SK-N-SH (cell line): ENCODE measurements around the gene GSE1. TPM values are rescaled to one million over a fixed set of nuclear protein-coding genes. Genes with fewer than 3 reads are reported as not detected.

Experiments
- CTCF ChIA-PET: fragments of 300-600, 350-600 bp; formaldehyde crosslinking; extraction: SDS; loops from one replicate; lab custom pipeline; 2021; lab: Yijun Ruan, JAX
- POLR2A ChIA-PET: fragments of 350-600 bp; sonication (Branson Sonifier 250); formaldehyde crosslinking; extraction: SDS; loops from one replicate; lab custom pipeline; 2020; ENCODE audit warnings: antibody characterized with exemption, inconsistent platforms; lab: Yijun Ruan, JAX
- DNase-seq: peaks from one replicate; pipeline ENCODE4 v3.0.0; 2012
- H2AFZ ChIP-seq: fragments of 200-600 bp; sonication (generic); 2 replicates; pipeline ENCODE4 v1.8.1; 2016; ENCODE audit warnings: antibody characterized with exemption, mild to moderate bottlenecking, low read depth
- H3F3A ChIP-seq: fragments of 200-600 bp; sonication (generic); replicated peaks from 2 replicates; pipeline ENCODE3; 2016; ENCODE audit warnings: antibody characterized with exemption, mild to moderate bottlenecking; ENCODE audit not compliant: insufficient read depth
- H3K27ac ChIP-seq, 2 experiments: fragments of 200-500 bp in 1 of 2; fragments of 200-600 bp in 1 of 2; sonication (Bioruptor generic) in 1 of 2; sonication (generic), shearing (Covaris generic) in 1 of 2; 2 replicates each; pipeline versions ENCODE4 v1.5.1 to v1.6.1; 2014 to 2016; ENCODE audit warnings: low read depth in 2 of 2, inconsistent platforms in 1 of 2, low read length in 1 of 2, mild to moderate bottlenecking in 1 of 2, mixed read lengths in 1 of 2
- H3K27me3 ChIP-seq: fragments of 200-600 bp; sonication (generic), shearing (Covaris generic); 2 replicates; pipeline ENCODE4 v1.6.1; 2016; ENCODE audit warnings: mixed run types; ENCODE audit not compliant: insufficient read depth
- H3K36me3 ChIP-seq, 2 experiments: fragments of 200-500 bp in 1 of 2; fragments of 200-600 bp in 1 of 2; sonication (Bioruptor generic) in 1 of 2; sonication (generic) in 1 of 2; replicated peaks in 1 of 2; 2 replicates each; pipeline versions ENCODE3 to v1.5.1; 2014 to 2016; ENCODE audit warnings: low read length in 1 of 2, mild to moderate bottlenecking in 1 of 2; ENCODE audit not compliant: insufficient read depth in 2 of 2, control insufficient read depth in 1 of 2
- H3K4me1 ChIP-seq, 2 experiments: fragments of 200-500 bp in 1 of 2; fragments of 200-600 bp in 1 of 2; sonication (Bioruptor generic) in 1 of 2; sonication (generic), shearing (Covaris generic) in 1 of 2; 2 replicates each; pipeline versions ENCODE4 v1.5.1 to v1.6.1; 2014 to 2016; ENCODE audit warnings: low read depth in 1 of 2, low read length in 1 of 2, mixed run types in 1 of 2; ENCODE audit not compliant: insufficient read depth in 2 of 2, control insufficient read depth in 1 of 2
- H3K4me2 ChIP-seq: fragments of 200-600 bp; sonication (generic), shearing (Covaris generic); 2 replicates; pipeline ENCODE4 v1.6.1; 2017; ENCODE audit warnings: mixed run types
- H3K4me3 ChIP-seq, 2 experiments: fragments of 200-500 bp in 1 of 2; fragments of 200-600 bp in 1 of 2; sonication (Bioruptor generic) in 1 of 2; sonication (generic), shearing (Covaris generic) in 1 of 2; 2 replicates each; pipeline versions ENCODE4 v1.5.1 to v1.8.1; 2014 to 2016; ENCODE audit warnings: low read depth in 2 of 2, inconsistent platforms in 1 of 2, low read length in 1 of 2, mild to moderate bottlenecking in 1 of 2, mixed read lengths in 1 of 2, moderate library complexity in 1 of 2
- H3K79me2 ChIP-seq: fragments of 200-600 bp; sonication (generic); 2 replicates; pipeline ENCODE4 v1.8.1; 2017; ENCODE audit warnings: mild to moderate bottlenecking; ENCODE audit not compliant: insufficient read depth
- H3K9ac ChIP-seq: fragments of 200-600 bp; sonication (generic); 2 replicates; pipeline ENCODE4 v1.6.1; 2017; ENCODE audit warnings: mixed run types
- H3K9me2 ChIP-seq: fragments of 200-600 bp; sonication (generic); 2 replicates; pipeline ENCODE4 v1.6.1; 2017; ENCODE audit warnings: mixed run types
- H3K9me3 ChIP-seq: fragments of 200-600 bp; sonication (generic); 2 replicates; pipeline ENCODE4 v1.6.1; 2017; ENCODE audit warnings: mixed run types, mild to moderate bottlenecking, moderate library complexity
- H4K20me1 ChIP-seq: fragments of 200-600 bp; sonication (generic); 2 replicates; pipeline ENCODE4 v1.6.1; 2017; ENCODE audit warnings: mild to moderate bottlenecking, mixed run types; ENCODE audit not compliant: insufficient read depth
- CHD2 ChIP-seq: fragments of 150-350 bp; IDR thresholded peaks from 2 replicates; pipeline ENCODE4 v1.6.1; 2018; ENCODE audit warnings: low read length; ENCODE audit not compliant: partially characterized antibody
- CTCF ChIP-seq: fragments of 200-600 bp; sonication (generic); IDR thresholded peaks from 2 replicates; pipeline ENCODE4 v1.6.1; 2017; ENCODE audit warnings: antibody characterized with exemption, mild to moderate bottlenecking, moderate library complexity
- FOSL2 ChIP-seq: IDR thresholded peaks from 2 replicates; pipeline ENCODE4 v1.4.0; 2012; ENCODE audit warnings: low read depth, mild to moderate bottlenecking, moderate library complexity, borderline replicate concordance
- FOXJ3 ChIP-seq: sonication (generic); formaldehyde crosslinking; IDR thresholded peaks from 2 replicates; pipeline ENCODE4 v1.5.1; 2020; ENCODE audit warnings: mild to moderate bottlenecking, missing genetic modification reagents
- FOXM1 ChIP-seq: IDR thresholded peaks from 2 replicates; pipeline ENCODE4 v1.4.0; 2012; ENCODE audit warnings: low read depth, mild to moderate bottlenecking
- GABPA ChIP-seq: IDR thresholded peaks from 2 replicates; pipeline ENCODE4 v1.4.0; 2012; ENCODE audit warnings: low read depth, mild to moderate bottlenecking
- MEF2A ChIP-seq: IDR thresholded peaks from 2 replicates; pipeline ENCODE4 v1.4.0; 2012; ENCODE audit warnings: low read depth, borderline replicate concordance
- MXI1 ChIP-seq: IDR thresholded peaks from 2 replicates; pipeline ENCODE4 v1.6.1; 2012; ENCODE audit warnings: mild to moderate bottlenecking, low read depth, low read length, improper control_type of control experiment
- NRF1 ChIP-seq: IDR thresholded peaks from 2 replicates; pipeline ENCODE4 v1.6.1; 2012; ENCODE audit warnings: low read depth, mild to moderate bottlenecking, low read length
- RAD21 ChIP-seq: IDR thresholded peaks from 2 replicates; pipeline ENCODE4 v1.6.1; 2012; ENCODE audit warnings: mild to moderate bottlenecking, low read length
- RFX5 ChIP-seq: IDR thresholded peaks from 2 replicates; pipeline ENCODE4 v1.6.1; 2012; ENCODE audit warnings: mild to moderate bottlenecking, improper control_type of control experiment, low read length
- SIN3A ChIP-seq: IDR thresholded peaks from 2 replicates; pipeline ENCODE4 v1.6.1; 2012; ENCODE audit warnings: low read depth, mild to moderate bottlenecking, low read length, moderate library complexity, borderline replicate concordance
- SMC3 ChIP-seq: IDR thresholded peaks from 2 replicates; pipeline ENCODE4 v1.6.1; 2012; ENCODE audit warnings: low read depth, low read length, improper control_type of control experiment
- USF1 ChIP-seq: IDR thresholded peaks from 2 replicates; pipeline ENCODE4 v1.4.0; 2012; ENCODE audit warnings: low read depth, borderline replicate concordance
- YY1 ChIP-seq: IDR thresholded peaks from 2 replicates; pipeline ENCODE4 v1.4.0; 2012; ENCODE audit warnings: low read depth, mild to moderate bottlenecking
- ZBTB33 ChIP-seq: IDR thresholded peaks from 2 replicates; pipeline ENCODE4 v1.4.0; 2012; ENCODE audit warnings: low read depth, borderline replicate concordance
- WGBS: methylation state at CpG from one replicate; pipeline ENCODE4 v1.1.6; 2017; ENCODE audit warnings: low lambda C conversion rate; 5-methylcytosine and 5-hydroxymethylcytosine counted together
- polyA plus RNA-seq, 3 experiments: library from polyadenylated mRNA; depleted of rRNA; stranded (reverse); fragments of >200 nt; gene quantifications; 2 replicates each; pipeline ENCODE4 v1.2.3, GENCODE V29; 2012

GSE1 gene
- polyA plus RNA-seq, 1 of the 3 experiments (the other 2 are of a cell fraction) = 26.5 TPM

GRCh38 chr16:85676466-85676865 is 63.3 kb downstream of the GSE1 start:
- Histone ChIP-seq H3F3A (peaks cover 8% of the 10 kb centered on the region), H3K36me3 (peaks cover 56 to 72% of the 10 kb centered on the region in 2 experiments), H3K9me3 (no peaks in the 10 kb centered on the region), H3K4me2 (no peak overlapping the region), H3K4me1 (peaks cover 9 to 47% of the 10 kb centered on the region in 2 experiments; a peak in 2 of 4 replicates), H3K9me2 (no peaks in the 10 kb centered on the region), H4K20me1 (no peaks in the 10 kb centered on the region), H3K79me2 (no peaks in the 10 kb centered on the region), H3K27me3 (no peaks in the 10 kb centered on the region), H3K27ac (peak overlapping the region in 1 of 2 experiments; percentile 53; a peak in 2 of 4 replicates), H2AFZ (no peak overlapping the region), H3K9ac (no peak overlapping the region), H3K4me3 (no peak overlapping the region)
- CTCF ChIA-PET = interaction anchor here (1.0 to 13.2 kb wide), 8 partner anchors 10 to 84 kb away, joined by 3 to 138 read pairs (median 4); no protein-coding TSS in a partner anchor
- DNase-seq = no peak
- POLR2A ChIA-PET = interaction anchor here (1.4 kb wide), 1 partner anchor 13 kb away, joined by 3 read pairs; the partner anchor contains the start of gene GINS2
- no peak for TF ChIP-seq CHD2
- peak; percentile 39; the same call in 1 of the 2 replicates for TF ChIP-seq MXI1
- WGBS = 87% methylated on average over 7 of the region's 7 CpGs

- H3K27me3 ChIP-seq = no peaks in the 10 kb centered on the region
- H3K36me3 ChIP-seq = peaks cover 51 to 62% of the 10 kb centered on the region in 2 experiments
- CTCF ChIA-PET = interaction anchor here (0.9 to 13.2 kb wide), 6 partner anchors 12 to 1571 kb away, joined by 3 to 138 read pairs (median 6); partner anchors contain the start of gene GINS2
- no peak overlapping the region for H3K9ac ChIP-seq
- no peak overlapping the region for H2AFZ ChIP-seq
- no peaks in the 10 kb centered on the region for H3K9me3 ChIP-seq
- H3K4me2 ChIP-seq = no peak overlapping the region
- H3F3A ChIP-seq = peaks cover 8% of the 10 kb centered on the region
- H4K20me1 ChIP-seq = no peaks in the 10 kb centered on the region
- H3K4me3 ChIP-seq = no peak overlapping the region
- TF ChIP-seq FOXJ3 (CRISPR knock-in tag) = no peak
- TF ChIP-seq FOXM1 = no peak
- no peak for TF ChIP-seq MXI1
- TF ChIP-seq YY1 = no peak
- TF ChIP-seq ZBTB33 = no peak
- TF ChIP-seq NRF1 = no peak
- no peak for TF ChIP-seq USF1
- TF ChIP-seq FOSL2 = no peak
- TF ChIP-seq SIN3A = no peak
- no peak for TF ChIP-seq MEF2A
- TF ChIP-seq SMC3 = no peak
- no peak for TF ChIP-seq GABPA
- TF ChIP-seq RFX5 = no peak
- no peak for TF ChIP-seq RAD21
- TF ChIP-seq CTCF = no peak
- POLR2A ChIA-PET = interaction anchor here (1.4 kb wide), 1 partner anchor 12 kb away, joined by 3 read pairs; the partner anchor contains the start of gene GINS2
- H3K4me1 ChIP-seq = peaks cover 9 to 42% of the 10 kb centered on the region in 2 experiments; a peak in 2 of 4 replicates
- DNase-seq = no peak
- H3K9me2 ChIP-seq = no peaks in the 10 kb centered on the region
- peak overlapping the region in 1 of 2 experiments; percentile 16; a peak in 1 of 4 replicates for H3K27ac ChIP-seq
- WGBS = 83% methylated on average over 5 of the region's 6 CpGs
- H3K79me2 ChIP-seq = peaks cover 3% of the 10 kb centered on the region; the same call in 1 of the 2 replicates
Measured at GRCh38 chr16:85677383-85677967, 64.4 kb downstream of the GSE1 start.
